K562 (cell line): ENCODE data around the gene LRRC26. TPM values are rescaled to one million over a fixed set of nuclear protein-coding genes. Genes with fewer than 3 reads are reported as not detected.

ENCODE experiments used
- CTBP1 ChIP-seq: fragments of 450-650 bp; IDR thresholded peaks from 2 replicates; pipeline ENCODE4 v1.6.1; 2016; ENCODE audit warnings: borderline replicate concordance
- CXXC5 ChIP-seq: fragments of 250-450 bp; sonication (Bioruptor Pico); IDR thresholded peaks from 2 replicates; pipeline ENCODE4 v1.8.0; 2022; ENCODE audit warnings: inconsistent platforms, mild to moderate bottlenecking, moderate library complexity
- EHMT2 ChIP-seq: fragments of 450-650 bp; IDR thresholded peaks from 2 replicates; pipeline ENCODE4 v1.6.1; 2018; ENCODE audit warnings: antibody characterized with exemption
- GATAD2A ChIP-seq: fragments of 450-650 bp; IDR thresholded peaks from 2 replicates; pipeline ENCODE4 v1.6.1; 2017
- ILK ChIP-seq: fragments of 450-650 bp; IDR thresholded peaks from 2 replicates; pipeline ENCODE4 v1.6.1; 2016; ENCODE audit warnings: missing genetic modification characterization, low read depth, mild to moderate bottlenecking, missing compliant biosample characterization, moderate library complexity, borderline replicate concordance
- KAT2B ChIP-seq: IDR thresholded peaks from one replicate; pipeline ENCODE4 v1.6.1; 2012; ENCODE audit warnings: low read depth, mild to moderate bottlenecking, control low read depth, inconsistent platforms, low read length, moderate library complexity
- NBN ChIP-seq: fragments of 450-650 bp; IDR thresholded peaks from 2 replicates; pipeline ENCODE4 v1.6.1; 2016; ENCODE audit warnings: low read depth, mild to moderate bottlenecking
- PCBP2 ChIP-seq: fragments of 200-400 bp; formaldehyde crosslinking; IDR thresholded peaks from 2 replicates; pipeline ENCODE4 v1.6.1; 2018; ENCODE audit warnings: low read length, low read depth, mild to moderate bottlenecking, moderate library complexity; ENCODE audit not compliant: poor library complexity, severe bottlenecking
- PHF8 ChIP-seq: fragments of 200-600 bp; sonication (generic); IDR thresholded peaks from 2 replicates; pipeline ENCODE4 v1.6.1; 2012; ENCODE audit warnings: mixed run types, mild to moderate bottlenecking, inconsistent platforms, low read length, moderate library complexity, borderline replicate concordance
- POLR2A ChIP-seq: fragments of 450-650 bp; conservative IDR thresholded peaks from 2 replicates; pipeline ENCODE4 v1.6.1; 2016
- POLR2AphosphoS5 ChIP-seq: IDR thresholded peaks from 2 replicates; pipeline ENCODE4 v1.6.1; 2011; ENCODE audit warnings: mild to moderate bottlenecking, low read depth, low read length, moderate library complexity; ENCODE audit not compliant: control insufficient read depth, insufficient read depth
- POLR2B ChIP-seq: fragments of 450-650 bp; IDR thresholded peaks from 2 replicates; pipeline ENCODE4 v1.6.1; 2018; ENCODE audit warnings: low read depth; ENCODE audit not compliant: partially characterized antibody
- TBP ChIP-seq: optimal IDR thresholded peaks from 2 replicates; pipeline ENCODE3; 2011; ENCODE audit warnings: low read depth, low read length, improper control_type of control experiment
- UBTF ChIP-seq, 2 experiments: IDR thresholded peaks; 2 replicates each; pipeline ENCODE4 v1.6.1; 2012; ENCODE audit warnings: improper control_type of control experiment in 2 of 2, low read depth in 2 of 2, low read length in 2 of 2, borderline replicate concordance in 1 of 2
- ZBTB1 ChIP-seq: sonication (generic); formaldehyde crosslinking; IDR thresholded peaks from 2 replicates; pipeline ENCODE4 v1.8.1; 2023; ENCODE audit warnings: missing genetic modification reagents, low read depth, mild to moderate bottlenecking, borderline replicate concordance
- ZNF165 ChIP-seq: fragments of 250-450 bp; sonication (Bioruptor Pico); IDR thresholded peaks from 2 replicates; pipeline ENCODE4 v1.4.0; 2020; ENCODE audit warnings: borderline replicate concordance
- ZNF407 ChIP-seq: fragments of 450-650 bp; IDR thresholded peaks from 2 replicates; pipeline ENCODE4 v1.6.1; 2016; ENCODE audit warnings: low read depth
- polyA plus RNA-seq, 8 experiments: library from polyadenylated mRNA; depleted of rRNA in 4 of 8; stranded (reverse) in 5 of 8; unstranded in 3 of 8; fragments of >200 nt; fragmentation: Nextera tagmentation in 2 of 8; fragmentation: Illumina TruSeq in 1 of 8; extraction: Ambion mirVana in 2 of 8; extraction: Trizol in 1 of 8; gene quantifications; 2 replicates each; pipeline versions ENCODE4 v1.2.1 to v1.2.3, GENCODE V29; 2011 to 2014; ENCODE audit warnings: inconsistent platforms in 1 of 8, missing spikeins in 1 of 8
- total RNA-seq, 7 experiments: library from RNA; depleted of rRNA in 6 of 7; stranded (reverse); fragments of >200 nt in 6 of 7; fragmentation: Illumina TruSeq in 2 of 7; extraction: Trizol in 2 of 7; gene quantifications; 2 replicates each; pipeline versions ENCODE4 v1.2.1 to v1.2.3, GENCODE V29; 2011 to 2021; ENCODE audit warnings: low replicate concordance in 1 of 7

Gene LRRC26
- total and polyA plus RNA-seq, 9 of the 15 experiments (the other 6 are each of a cell fraction or from before 2014, with no cell fraction given): not detected

GRCh38 chr9:137217276-137218211 lies 47.7 kb upstream of the LRRC26 start (continued):
- TF ChIP-seq ZNF407 (no peak), TBP (peak; percentile 60), KAT2B (no peak), EHMT2 (no peak), POLR2B (peak; percentile 66), ZNF165 (CRISPR knock-in tag) (no peak), NBN (no peak), PCBP2 (no peak), POLR2AphosphoS5 (no peak; the same call in 1 of the 2 replicates), GATAD2A (no peak), CXXC5 (CRISPR knock-in tag) (peak; percentile 70), POLR2A (peak; percentile 70), ILK (tag) (no peak), UBTF (IDR thresholded peaks at IDR 0.05; ENCODE audit: borderline replicate concordance in 1 of 2, low read depth in 2 of 2, low read length in 2 of 2) (peak in 1 of 2 experiments; percentile 60; a peak in 1 of 4 replicates), CTBP1 (peak; percentile 58; the same call in 1 of the 2 replicates), PHF8 (peak; percentile 55; the same call in 1 of the 2 replicates), ZBTB1 (CRISPR knock-in tag) (no peak)
